GM18861 (cell line): Measurements from ENCODE around the gene LYPD6.

Source experiments
- ATAC-seq: cut with Tn5 transposase; IDR thresholded peaks from one replicate; pipeline ENCODE4 v1.9.1; 2021; ENCODE audit not compliant: unreplicated experiment

Gene LYPD6

DNA sequence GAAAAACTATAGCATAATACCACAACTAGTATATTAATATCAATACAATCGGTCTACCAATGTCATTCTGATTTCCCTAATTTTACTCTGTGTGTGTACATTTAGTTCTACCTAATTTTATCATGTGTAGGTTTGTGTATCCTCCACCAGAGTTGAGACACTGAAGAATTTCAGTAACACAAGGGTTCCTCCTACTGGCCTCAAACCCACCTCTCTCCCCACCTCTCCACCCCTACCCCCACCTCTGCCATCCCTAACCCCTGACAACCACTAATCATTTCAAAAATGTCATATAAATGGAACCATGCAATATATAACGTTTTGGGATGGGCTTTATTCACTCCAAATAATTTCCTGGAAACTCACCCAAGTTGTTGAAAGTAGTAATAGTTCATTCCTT is 117.9 kb downstream of the LYPD6 start:
- ATAC-seq = no peak

DNA sequence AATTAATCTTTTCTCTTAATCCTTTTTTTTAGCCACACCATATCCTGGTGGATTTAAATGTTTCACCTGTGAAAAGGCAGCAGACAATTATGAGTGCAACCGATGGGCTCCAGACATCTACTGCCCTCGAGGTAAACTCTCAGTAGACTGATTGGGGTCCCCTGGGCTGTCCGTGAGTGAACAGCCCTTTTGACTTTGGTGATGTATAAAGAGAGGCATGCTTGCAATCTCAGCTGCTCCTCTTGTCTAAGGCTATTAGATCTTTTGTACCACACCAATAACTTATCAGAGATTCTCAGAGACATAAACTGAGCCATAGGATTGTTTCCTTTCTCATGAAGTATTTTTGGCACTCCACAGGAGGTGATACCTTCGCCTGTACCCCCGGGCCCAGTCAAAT is 118.6 kb downstream of the LYPD6 start:
- ATAC-seq = no peak

DNA sequence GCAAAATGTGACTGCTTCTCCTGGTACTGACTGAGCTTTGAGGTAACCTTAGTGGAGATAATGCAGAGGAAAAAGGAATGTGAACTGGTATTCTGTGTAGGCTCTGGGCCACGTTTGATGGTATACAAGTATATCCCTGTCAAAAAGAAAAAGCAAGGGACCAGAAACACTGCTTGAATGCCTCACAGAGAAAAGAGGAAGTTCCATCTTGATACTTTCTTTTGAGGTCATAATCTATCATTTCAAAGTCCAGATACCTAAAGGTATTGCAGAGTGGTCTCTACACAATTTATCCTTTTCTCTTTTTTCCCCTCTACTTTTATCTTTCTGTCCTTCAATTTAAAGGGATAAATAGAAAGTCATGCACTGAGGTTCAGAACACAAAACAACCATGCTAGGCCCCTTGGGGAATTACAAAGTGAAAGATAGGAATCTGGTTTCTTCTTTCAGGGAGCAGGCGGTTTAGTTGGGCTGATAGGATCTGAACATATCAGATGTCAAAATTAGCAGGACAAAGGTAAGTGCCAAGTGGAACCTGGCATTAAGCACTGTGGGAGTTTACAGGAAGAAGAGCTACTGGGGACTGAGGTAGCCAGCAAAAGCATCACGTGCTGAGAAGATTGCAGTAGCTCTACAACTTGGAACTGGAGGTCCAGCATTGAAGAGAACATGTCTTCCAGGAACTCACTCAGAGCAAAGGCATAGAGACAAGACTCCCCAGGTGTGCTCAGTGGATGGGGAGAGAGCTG is 121.2 kb downstream of the LYPD6 start:
- ATAC-seq = no peak

DNA sequence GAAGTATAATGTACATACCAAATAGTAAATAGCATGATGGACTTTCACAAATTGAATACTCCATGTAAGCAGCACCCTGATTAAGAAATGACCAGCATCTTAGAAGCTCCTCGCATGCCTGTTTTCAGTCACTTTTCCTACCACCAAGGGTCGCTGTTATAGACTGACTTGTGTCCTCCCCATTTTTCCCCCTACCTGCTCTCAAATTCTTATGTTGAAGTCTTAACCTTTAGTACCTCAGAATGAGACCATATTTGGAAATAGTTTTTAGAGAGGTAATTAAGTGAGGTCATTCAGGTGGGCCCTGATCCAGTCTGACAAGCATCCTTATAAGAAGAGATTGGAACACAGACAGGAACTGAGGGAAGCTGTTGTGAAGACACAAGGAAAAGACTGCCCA is 125.9 kb downstream of the LYPD6 start:
- no peak for ATAC-seq

DNA sequence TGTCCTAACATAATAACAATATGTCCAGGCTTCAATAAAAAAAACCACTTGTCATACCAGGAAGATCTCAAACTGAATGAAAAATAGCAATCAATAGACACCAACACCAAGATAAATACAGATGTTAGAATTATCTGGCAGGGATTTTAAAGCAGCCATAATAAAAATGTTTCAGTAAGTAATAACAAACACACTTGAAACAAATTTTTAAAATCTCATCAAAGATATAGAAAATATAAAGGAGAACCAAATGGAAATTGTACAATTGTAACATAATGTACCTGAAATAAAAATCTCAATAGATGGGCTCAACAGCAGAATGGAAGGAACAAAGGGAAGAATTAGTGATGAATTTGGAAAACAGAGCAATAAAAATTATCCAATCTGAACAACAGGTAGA is 128.1 kb downstream of the LYPD6 start:
- no peak for ATAC-seq

DNA sequence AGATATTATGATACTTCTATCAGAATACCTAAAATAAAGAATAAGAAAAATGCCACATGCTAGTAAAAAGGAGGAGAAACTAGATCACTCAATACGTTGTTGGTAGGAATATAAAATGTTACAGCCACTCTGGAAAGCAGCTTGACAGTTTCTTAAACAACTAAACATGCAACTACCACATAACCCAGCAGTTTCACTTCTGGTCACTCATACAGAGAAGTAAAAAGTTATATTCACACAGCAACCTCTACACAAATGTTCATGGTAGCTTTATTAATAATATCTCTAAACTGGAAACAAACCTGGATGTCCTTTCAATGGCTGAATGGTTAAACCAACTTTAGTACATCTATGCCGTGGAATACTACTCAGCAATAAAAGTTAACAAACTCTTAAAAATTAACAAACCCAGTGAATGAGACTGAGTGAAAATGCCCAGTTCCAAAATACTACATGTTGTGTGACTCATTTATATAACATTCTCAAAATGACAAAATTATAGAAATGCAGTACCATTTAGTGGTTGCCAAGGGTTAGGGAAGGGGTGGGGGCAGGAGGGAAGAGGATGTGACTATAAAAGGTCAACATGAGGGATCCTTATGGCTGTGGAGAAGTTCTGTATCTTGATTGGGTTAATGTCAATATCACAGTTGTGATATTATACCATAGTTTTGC is 133.1 kb downstream of the LYPD6 start:
- ATAC-seq = peak; percentile 93

DNA sequence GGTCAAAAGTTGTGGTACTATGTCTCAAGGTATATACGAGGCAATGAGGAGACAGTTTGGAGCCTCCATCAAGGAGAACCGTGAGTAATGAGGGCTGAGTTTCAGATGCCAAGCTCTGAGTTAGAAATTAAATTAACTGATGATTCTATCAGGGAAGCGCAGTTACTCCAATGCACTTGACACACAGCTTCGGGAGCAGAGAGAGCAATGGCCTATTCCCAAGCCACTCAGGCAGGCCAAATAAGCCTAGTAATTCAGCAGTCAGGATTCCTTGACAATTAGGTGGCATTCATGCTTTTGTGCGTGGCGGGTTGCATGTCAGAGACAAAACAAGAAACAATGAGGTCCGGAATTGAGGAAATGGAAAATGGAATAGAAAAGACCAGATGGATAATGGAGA is 134.0 kb downstream of the LYPD6 start:
- ATAC-seq = no peak

DNA sequence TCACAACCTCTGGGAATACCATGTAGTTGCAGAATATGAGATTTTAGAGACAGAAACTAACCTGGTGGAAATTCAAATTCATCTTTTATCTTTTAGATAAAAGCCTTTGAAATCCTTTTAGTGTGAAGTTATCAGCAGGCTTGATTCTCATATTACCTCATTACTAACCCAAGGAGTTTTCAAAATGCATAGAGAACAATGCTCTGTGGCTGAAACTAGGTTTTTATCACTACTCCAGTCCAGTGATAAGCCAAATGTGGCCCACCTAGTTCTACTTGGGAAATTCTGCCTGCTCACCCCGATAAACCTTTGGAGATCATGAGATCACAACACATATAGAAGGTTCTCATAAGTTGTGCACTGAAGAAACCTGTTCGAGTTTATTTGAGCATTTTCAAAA is 135.5 kb downstream of the LYPD6 start:
- no peak for ATAC-seq

DNA sequence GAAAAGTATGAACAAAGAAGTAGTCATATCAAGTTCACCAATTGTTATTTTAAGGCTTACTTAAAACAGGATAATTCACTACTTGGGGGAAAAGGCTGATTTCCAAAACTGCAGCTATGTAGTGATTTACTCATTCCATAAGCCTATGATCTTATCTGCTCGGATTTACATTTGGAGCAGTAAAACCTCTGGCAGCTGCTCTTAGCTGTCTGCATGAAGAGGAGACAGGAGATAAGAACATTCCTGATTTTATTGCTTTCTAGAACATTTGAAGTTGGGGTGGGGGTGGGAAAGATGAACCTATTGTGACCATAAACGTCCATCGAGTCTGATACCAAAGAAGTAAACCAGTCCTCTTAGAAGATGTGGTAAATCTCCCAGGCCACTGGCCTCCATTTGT is 136.2 kb downstream of the LYPD6 start:
- ATAC-seq = no peak

DNA sequence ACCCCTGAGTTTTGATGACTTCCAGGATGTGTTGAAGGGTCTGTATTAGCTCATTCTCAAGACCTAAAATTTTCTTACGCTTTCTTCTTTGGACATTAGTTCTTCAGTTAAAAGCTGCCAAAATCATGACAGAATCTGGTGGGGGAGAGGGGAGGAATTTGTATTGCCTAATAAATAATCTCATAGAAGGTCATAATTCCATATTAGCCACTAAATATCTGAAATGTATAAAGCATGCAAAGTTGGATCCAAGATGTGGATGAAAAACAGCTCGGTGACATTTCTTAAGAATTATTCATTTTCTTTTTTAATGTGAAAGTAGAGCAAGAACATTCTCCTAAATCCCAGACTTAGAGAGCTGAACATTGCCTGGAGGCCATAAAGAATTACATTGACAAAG is 137.0 kb downstream of the LYPD6 start:
- ATAC-seq = no peak

DNA sequence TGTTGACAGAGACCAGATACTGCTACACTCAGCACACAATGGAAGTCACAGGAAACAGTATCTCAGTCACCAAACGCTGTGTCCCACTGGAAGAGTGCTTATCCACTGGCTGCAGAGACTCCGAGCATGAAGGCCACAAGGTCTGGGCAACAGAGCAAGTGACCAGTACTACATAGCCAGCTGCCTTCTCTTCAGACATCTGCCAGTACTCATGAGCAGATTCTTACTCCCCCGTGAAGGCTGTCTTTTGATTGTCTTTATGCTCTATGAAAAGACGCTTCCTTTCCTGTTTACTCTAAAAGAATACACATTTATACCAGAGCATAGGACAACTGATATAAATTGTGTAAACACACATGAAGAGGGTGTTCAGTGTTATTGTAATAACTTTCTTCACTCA is 138.2 kb downstream of the LYPD6 start:
- no peak for ATAC-seq

DNA sequence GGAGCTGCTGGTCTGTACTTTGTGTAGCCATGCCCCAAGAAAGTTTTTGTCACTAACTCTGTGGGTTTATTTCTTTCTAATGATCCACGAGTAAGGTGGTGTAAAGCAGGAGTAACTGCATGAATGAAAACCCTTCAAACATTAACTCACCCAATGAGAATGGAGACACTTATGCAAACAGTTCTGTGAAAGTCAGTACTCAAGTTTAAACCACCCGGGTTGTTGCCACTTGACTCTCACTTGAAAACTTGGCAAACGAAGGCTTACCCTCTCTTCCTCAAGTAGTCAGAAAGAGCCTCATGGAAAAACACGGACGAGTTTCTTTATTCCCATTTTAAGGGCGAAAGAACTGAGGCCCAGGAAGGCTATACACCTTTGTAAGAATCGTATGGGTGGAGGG is 139.7 kb downstream of the LYPD6 start:
- ATAC-seq = no peak

DNA sequence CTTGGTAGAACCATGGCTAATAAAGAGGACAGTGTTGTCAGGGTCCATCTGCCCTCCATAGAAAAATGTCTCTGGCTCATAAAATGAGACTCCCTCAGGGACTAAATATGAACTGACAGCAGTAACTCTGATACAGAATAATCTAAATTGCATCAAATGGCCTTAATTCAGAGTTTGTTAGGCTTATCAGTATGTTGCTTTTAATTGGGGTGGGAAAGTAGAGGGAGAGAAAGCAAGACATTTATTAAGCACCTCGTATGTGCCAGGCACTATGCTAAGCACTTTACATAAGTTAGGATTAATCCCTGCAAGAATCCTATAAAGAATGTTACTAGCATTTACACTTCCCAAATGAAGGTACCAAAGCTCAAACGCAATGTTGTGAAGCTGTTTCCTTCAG is 142.0 kb downstream of the LYPD6 start:
- no peak for ATAC-seq

DNA sequence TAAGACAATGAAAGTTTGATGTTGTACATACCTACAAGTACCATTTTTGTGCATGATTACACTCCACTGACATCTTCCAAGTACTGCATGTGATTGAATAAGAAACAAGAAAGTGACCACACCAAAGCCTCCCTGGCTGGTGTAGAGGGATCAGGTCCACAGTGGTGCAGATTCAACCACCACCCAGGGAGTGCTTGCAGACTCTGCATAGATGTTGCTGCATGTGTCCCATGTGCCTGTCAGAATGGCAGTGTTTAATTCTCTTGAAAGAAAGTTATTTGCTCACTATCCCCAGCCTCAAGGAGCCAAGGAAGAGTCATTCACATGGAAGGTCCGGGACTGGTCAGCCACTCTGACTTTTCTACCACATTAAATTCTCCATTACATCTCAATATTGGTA is 142.7 kb downstream of the LYPD6 start:
- ATAC-seq = no peak

DNA sequence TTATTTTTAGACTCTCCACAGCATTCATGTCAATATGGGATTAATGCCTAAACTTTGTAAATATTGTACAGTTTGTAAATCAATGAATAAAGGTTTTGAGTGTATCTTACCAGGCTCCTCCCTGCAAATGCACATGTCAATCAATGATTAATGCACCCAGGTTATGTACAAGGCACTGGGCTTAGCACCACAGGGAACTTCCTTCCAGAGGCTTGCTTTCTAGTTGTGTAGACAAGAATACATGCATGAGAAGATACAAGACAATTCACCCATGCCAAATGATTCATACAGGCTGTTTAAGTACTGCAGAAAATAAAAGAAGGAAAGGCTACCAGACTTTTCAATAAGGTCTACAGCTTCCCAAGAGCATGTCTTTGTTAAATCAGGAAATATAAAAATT is 143.1 kb downstream of the LYPD6 start:
- ATAC-seq = no peak

DNA sequence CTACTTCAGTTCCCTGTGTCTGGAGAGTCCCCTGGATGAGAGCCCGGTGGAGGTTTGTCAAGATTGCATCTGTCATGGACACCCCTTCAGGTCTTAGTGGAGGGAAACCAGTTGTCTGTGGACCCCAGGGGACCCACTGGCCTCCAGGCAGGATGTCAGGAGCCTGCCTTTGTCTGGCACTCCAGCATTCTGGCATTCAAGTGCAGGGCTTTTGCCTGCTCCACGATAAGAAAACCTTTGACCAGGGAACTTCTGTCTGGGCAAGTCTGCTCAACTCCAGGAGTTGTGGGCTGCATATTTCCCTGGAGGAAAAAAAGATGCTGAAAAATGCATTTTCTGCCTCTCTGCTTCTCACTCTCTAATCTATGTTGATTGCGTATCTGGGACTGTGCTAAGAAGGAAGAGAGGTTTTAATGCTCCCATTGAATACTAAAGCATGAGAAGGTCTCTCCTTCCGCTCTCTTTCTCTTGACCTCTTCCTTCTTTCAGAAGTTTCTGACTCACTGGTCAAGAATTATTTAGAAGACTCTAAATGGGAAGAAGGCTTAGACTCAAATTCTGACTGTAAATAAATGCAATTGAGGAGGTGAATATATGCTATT is 152.7 kb downstream of the LYPD6 start:
- no peak for ATAC-seq

DNA sequence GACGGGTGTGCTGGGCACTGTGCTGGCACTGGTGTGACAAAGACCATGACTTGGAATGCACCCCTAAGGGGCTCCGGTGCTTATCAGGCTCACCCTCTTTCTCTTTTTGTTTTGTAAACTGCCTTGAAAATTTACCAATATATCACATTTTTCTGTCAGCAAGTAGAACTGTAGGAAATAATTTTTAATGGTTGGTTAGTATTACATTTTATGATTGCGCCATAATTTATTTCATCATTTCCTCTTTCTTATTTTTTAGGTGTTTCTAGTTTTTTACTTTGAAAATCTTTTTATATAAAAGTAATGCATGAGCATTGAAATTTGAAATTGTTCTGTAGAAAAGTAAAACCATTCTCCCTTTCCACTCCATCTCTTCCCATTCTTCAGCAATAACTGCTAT is 156.3 kb downstream of the LYPD6 start:
- no peak for ATAC-seq

DNA sequence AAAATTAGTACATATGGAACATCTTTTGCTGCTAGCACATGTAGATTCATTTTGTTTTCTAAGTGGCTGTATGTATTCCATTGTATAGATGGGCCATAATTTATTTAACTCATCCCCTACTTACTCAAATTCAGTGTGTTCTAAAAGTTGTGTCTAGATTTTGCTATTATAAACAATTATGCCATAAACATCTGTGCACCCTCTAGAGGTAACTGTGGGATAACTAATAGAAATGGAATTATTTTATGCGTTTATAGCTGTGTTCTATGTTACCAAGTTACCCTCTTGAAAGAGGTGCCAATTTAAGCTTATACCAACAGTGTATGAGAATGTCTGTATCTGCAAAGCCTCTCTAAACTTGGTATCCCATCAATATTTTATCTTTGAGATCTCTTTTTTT is 156.8 kb downstream of the LYPD6 start:
- ATAC-seq = no peak

DNA sequence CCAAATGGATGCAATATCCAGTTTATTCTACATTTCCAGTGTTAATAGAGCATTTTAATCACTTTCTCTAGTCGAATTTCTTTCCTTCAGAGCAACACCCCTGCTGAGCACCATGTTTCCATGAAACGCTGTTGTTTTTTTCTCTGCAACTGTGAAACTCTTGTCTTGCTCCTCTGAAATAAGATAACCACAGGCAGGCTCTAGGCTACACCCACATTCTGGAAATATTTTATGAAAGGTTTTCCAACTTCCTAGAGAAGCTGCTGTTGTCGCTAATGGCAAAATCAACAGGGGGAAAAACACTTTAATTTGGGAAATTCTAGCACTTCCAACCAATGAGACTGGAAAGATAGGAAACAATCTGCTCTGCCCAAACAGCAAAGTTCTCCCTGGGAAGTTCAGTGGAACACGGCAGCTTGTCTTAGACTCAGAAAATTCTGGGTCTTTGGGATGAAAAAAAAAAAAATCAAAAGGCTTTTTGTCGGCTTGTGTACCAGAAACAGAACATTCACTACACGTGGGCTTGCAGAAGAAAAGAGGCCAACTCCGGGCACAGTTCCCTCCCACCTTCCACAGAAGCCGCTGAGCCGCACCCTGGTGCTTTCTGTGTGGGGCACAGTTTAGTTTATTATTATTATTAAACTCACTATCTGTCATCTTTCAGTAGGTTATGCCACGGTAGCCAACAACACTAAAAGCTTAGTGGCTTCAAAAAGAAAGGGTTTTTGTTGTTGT is 158.5 kb downstream of the LYPD6 start:
- ATAC-seq = no peak

DNA sequence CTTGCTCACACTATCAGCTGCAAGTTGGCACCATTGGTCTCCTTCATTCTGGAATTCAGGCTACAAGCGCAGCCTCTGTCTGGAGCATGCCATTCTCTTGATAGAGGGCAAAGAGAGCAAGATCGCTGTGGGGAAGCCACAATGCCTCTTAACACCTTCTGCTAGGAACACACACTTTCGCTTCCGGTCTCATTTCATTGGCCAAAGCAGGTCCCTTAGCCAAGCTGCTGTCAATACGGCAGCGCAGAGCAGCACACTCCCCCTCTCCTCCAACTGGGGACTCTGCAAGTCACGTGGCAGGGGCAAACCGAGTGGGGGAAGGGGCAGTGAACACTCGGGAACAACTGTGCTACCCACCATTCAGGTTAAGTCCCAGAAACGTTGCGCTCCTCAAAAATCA is 159.1 kb downstream of the LYPD6 start:
- ATAC-seq = no peak

DNA sequence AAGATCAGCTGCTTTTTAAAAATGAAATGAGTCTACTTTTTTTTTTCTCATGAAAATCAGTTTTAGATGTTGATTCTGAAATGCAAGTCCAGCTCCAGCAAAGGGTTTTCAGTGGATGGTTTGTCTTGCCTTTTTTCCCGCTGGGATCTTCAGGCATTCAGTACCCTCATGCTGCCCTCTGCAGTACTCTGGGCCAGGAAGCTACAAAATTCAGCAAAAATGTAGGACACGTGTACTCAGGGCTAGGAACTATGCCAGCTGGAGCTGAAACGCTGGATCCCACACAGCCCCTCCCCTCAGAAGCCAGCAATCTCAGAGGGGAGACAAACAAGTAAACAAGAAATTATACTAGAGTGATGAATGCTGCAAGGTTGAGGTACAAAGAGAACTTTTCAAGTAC is 159.9 kb downstream of the LYPD6 start:
- ATAC-seq = no peak

DNA sequence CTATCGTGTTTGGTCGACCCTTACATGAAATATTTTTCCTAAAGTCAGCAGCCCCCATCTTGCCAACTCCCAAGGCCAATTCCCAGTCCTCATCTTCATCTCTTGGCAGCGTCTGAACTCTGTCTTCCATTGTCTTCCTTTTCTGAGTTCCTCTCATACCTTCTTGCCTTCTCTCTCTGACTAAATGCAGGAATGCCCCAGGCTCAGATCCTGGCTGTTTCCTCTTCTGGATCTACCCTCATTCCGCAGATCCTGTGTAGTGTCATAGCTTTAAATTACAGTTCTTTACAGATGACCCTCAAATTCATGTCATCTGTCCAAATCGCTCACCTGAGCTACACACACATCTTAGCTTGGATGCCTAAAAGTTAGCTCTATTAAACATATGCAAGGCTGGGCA is 162.5 kb downstream of the LYPD6 start:
- ATAC-seq = no peak
